BJ (cell line): ENCODE measurements around the gene TTYH2. TPM values are rescaled to one million over a fixed set of nuclear protein-coding genes. Genes with fewer than 3 reads are reported as not detected.

ENCODE experiments used
- CTCF ChIA-PET: fragments of 350-600 bp; formaldehyde crosslinking; extraction: SDS; loops from one replicate; lab custom pipeline; 2021; ENCODE audit warnings: antibody characterized with exemption, inconsistent platforms; lab: Yijun Ruan, JAX
- POLR2A ChIA-PET: fragments of 300-600 bp; sonication (Branson Sonifier 250); formaldehyde crosslinking; extraction: SDS; loops from one replicate; lab custom pipeline; 2021; ENCODE audit warnings: antibody characterized with exemption; lab: Charles Lee
- DNase-seq: peaks from one replicate; pipeline ENCODE4 v3.0.0-alpha.2; 2011; ENCODE audit warnings: low read depth
- H3K27me3 ChIP-seq: 2 replicates; pipeline ENCODE4 v1.6.0; 2011; ENCODE audit warnings: low read length; ENCODE audit not compliant: control insufficient read depth, insufficient read depth
- H3K36me3 ChIP-seq: 2 replicates; pipeline ENCODE4 v1.5.1; 2011; ENCODE audit warnings: low read length; ENCODE audit not compliant: control insufficient read depth, insufficient read depth
- H3K4me3 ChIP-seq: 2 replicates; pipeline ENCODE4 v1.5.1; 2011; ENCODE audit warnings: low read depth, mild to moderate bottlenecking, control low read depth, low read length
- polyA plus RNA-seq: library from polyadenylated mRNA; depleted of rRNA; stranded (reverse); fragments of >200 nt; gene quantifications from 2 replicates; pipeline ENCODE4 v1.2.3, GENCODE V29; 2011
- TF ChIP-seq, protein P1 (sequence below): IDR thresholded peaks from 2 replicates; pipeline ENCODE4 v1.5.1; 2011; ENCODE audit warnings: low read depth, mild to moderate bottlenecking, control low read depth, inconsistent platforms, low read length, moderate library complexity; ENCODE audit not compliant: insufficient read depth

The TTYH2 gene
- polyA plus RNA-seq, 1 experiment = 2.7 TPM

DNA sequence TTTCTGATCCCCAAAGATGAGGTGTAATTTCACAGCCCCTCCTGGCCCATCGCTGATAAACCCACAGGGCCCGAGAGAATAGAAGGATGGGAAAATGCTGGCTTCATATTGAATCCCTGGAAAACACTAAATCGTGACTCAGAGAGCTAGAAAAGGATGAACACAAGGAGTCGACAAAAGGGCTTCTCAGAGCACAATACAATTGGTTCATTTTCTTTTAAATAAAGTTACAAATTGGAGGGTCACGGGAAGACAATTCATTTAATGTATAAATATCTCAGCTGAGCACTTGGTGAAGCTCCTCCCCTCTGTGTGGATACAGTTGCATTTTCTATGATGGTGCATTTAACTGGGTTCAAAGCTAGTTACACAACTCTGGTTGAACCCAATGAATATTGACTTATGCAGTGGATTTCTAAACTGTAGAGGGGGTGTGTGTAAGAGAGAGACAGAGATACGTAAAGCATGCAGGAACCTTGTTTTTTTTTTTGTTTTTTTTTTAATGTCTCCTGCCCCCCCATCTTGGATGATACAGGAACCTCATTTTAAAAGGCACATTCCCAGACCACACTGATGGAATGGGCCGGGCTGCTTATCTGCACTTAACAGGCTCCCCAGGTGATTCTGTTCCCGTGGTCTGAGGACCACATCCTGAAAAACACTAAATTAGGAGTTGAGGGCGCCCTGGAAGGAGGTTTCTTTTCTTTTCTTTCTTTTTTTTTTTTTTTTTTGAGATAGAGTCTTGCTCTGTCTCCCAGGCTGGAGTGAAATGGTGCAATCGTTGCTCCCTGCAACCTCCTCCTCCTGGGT lies 14.1 kb downstream of the TTYH2 start:
- ChIA-PET CTCF (no interaction called here), POLR2A (no interaction called here)
- H3K36me3 ChIP-seq = no peaks in the 10 kb centered on the region
- TF ChIP-seq, protein P1, sequence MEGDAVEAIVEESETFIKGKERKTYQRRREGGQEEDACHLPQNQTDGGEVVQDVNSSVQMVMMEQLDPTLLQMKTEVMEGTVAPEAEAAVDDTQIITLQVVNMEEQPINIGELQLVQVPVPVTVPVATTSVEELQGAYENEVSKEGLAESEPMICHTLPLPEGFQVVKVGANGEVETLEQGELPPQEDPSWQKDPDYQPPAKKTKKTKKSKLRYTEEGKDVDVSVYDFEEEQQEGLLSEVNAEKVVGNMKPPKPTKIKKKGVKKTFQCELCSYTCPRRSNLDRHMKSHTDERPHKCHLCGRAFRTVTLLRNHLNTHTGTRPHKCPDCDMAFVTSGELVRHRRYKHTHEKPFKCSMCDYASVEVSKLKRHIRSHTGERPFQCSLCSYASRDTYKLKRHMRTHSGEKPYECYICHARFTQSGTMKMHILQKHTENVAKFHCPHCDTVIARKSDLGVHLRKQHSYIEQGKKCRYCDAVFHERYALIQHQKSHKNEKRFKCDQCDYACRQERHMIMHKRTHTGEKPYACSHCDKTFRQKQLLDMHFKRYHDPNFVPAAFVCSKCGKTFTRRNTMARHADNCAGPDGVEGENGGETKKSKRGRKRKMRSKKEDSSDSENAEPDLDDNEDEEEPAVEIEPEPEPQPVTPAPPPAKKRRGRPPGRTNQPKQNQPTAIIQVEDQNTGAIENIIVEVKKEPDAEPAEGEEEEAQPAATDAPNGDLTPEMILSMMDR = no peak
- no peaks in the 10 kb centered on the region for H3K27me3 ChIP-seq
- H3K4me3 ChIP-seq = no peak overlapping the region
- DNase-seq = no peak

DNA sequence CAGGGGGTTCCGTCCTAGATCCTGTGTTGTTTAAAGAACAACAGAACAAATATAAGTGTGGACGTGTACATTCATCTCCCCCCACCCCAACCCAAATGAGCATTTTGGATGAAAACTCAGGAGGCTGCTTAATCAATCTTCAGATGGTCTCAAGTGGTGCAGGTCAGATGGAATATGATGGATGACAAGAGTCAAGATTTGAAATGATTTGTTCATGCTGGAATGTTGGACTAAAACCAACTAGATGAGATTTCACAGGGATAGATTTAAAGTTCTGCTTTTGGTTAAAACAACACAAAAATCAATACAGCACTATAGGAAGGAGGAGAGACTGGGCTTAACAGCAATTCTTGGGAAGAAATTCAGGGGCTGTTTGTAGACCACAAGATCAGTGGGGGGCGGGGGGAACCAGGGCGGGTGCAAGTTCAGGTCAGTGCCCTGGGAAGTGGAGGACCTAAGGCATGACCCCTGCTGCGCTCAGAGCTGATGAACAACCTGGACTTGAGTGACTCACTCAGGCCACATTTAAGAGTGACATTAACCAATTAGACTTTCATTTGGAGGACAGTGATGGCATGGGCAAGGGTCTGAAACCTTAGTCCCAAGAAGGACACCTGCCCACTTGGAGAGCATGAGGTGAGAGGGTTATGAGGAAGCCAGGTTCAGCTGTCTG lies 15.1 kb downstream of the TTYH2 start:
- DNase-seq = no peak
- ChIA-PET CTCF (no interaction called here), POLR2A (no interaction called here)
- Histone ChIP-seq H3K36me3 (no peaks in the 10 kb centered on the region), H3K4me3 (no peak overlapping the region), H3K27me3 (no peaks in the 10 kb centered on the region)
- TF ChIP-seq, protein P1 = no peak

DNA sequence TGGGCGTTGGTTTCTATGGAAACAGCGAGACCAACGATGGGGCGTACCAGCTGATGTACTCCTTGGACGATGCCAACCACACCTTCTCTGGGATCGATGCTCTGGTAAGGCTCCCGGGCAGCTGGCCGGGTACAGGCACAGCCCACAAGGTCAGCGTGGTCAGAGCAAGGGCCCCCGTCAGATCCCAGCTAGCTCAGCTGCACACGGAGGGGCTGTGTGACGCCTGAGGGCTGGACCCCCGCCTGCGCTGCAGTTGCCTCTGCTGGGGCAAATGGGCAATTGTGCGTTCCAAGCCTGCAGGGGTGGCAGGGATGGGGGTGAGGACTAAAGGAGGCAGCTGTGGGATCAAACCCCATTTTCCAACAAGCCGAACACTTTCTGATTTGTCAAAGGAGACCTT lies 17.5 kb downstream of the TTYH2 start:
- Histone ChIP-seq H3K27me3 (no peaks in the 10 kb centered on the region), H3K36me3 (no peaks in the 10 kb centered on the region), H3K4me3 (no peak overlapping the region)
- ChIA-PET CTCF (no interaction called here), POLR2A (no interaction called here)
- TF ChIP-seq, protein P1 = no peak
- no peak for DNase-seq

DNA sequence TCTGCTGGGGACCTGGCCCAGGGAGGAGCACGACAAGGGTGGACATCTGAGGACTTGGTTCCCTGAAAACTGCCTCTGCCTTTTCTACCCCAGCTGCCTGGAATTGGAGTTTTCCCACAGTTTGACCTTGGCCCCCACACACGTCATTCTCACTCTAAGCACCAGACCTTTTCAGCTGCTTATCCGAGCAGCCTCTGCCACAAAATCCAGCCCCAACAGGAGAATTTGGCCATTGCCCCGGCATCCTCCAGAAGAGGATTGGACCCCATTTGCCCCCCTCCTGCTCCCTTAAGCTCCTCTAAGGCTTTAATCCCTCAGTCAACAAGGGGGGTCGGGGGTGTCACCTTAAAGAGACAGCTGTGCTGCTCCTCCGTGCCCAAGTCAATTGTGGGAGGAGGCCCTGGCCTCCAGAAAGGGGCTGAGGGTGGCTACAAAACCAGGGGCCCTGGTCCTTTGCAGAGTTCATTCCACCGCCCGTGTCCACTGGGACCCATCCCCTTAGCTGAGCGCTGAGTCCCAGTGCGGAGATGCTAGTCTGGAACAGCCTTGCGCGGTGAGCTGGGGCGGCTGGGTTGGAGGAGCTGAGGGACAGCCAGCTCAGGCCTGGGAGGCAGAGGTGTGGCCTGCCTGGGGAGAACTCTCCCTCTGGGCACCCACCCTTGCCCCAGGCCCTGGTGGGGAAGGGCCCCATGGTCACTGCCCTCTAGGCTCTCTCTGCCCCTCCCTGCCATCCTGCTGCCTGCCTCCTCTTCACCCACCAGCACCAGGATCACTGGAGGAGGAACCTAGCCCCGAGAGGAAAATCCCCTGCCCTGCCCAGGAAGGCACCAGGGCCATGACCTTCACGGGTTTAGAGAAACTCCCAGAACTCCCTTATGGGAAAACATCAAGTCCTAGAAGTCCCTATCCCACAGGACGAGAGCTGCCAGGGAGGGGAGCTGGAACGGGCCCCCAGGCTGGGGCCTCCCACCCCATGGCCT lies 18.8 kb downstream of the TTYH2 start:
- no peaks in the 10 kb centered on the region for H3K27me3 ChIP-seq
- DNase-seq = no peak
- no peaks in the 10 kb centered on the region for H3K36me3 ChIP-seq
- no peak overlapping the region for H3K4me3 ChIP-seq
- POLR2A ChIA-PET = no interaction called here
- CTCF ChIA-PET = interaction anchor here (0.6 to 1.0 kb wide), 3 partner anchors 9 to 419 kb away, joined by 3 to 5 read pairs (median 3); no protein-coding TSS in a partner anchor
- TF ChIP-seq, protein P1 = no peak
